Retinal pigment epithelial cell (primary cell): ENCODE data around the gene NLK.
"Not testable (repeated sequence)": the region's sequence is repeated elsewhere in the genome, so short reads cannot be mapped to it uniquely, and the experiment has no call there.

ENCODE experiments used
- DNase-seq: peaks from one replicate; pipeline ENCODE4 v3.0.0-alpha.2; 2010; ENCODE audit warnings: low read depth
- H3K4me3 ChIP-seq: 2 replicates; pipeline ENCODE4 v1.5.1; 2011; ENCODE audit warnings: mild to moderate bottlenecking, low read length, control low read depth, moderate library complexity
- TF ChIP-seq, protein P1 (sequence below): conservative IDR thresholded peaks from 2 replicates; pipeline ENCODE4 v1.5.1; 2011; ENCODE audit warnings: low read depth, low read length, control low read depth, inconsistent platforms

Gene NLK

DNA sequence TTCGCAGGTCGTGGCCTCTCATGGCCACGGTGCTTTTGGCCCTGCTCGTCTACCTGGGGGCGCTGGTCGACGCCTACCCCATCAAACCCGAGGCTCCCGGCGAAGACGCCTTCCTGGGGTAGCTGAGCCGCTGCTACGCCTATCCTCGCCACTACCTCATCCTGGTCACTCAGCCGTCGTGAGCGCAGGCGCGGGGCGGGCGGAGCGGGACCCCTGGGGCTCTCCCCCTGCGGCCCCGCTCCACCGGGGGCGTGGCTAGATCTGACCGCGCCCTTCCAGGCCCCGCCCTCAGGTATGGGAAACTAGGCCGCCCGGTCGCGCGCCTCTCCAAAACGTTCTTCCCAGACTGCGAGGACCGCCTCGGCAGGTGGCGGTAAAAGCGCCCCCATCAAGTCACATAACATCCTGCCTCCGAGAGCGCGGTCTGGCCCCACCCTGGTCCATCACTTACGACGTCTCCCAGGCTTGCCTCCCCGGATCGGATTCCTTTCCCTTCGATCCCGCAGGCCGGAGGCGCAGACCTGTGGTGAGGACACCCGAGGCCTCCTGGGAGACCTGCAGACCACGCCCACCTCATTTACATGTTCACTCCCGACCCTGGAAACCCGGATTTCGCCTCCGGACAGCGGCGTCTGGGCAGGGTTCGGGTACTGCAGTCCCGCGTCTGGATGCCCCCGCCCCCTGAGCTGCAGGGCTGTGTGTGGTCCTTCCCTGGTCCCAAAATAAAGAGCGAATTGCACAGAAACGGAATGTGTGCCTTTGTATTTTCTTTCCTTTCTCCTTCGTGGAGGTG is 185.0 kb downstream of the NLK start:
- TF ChIP-seq, protein P1, sequence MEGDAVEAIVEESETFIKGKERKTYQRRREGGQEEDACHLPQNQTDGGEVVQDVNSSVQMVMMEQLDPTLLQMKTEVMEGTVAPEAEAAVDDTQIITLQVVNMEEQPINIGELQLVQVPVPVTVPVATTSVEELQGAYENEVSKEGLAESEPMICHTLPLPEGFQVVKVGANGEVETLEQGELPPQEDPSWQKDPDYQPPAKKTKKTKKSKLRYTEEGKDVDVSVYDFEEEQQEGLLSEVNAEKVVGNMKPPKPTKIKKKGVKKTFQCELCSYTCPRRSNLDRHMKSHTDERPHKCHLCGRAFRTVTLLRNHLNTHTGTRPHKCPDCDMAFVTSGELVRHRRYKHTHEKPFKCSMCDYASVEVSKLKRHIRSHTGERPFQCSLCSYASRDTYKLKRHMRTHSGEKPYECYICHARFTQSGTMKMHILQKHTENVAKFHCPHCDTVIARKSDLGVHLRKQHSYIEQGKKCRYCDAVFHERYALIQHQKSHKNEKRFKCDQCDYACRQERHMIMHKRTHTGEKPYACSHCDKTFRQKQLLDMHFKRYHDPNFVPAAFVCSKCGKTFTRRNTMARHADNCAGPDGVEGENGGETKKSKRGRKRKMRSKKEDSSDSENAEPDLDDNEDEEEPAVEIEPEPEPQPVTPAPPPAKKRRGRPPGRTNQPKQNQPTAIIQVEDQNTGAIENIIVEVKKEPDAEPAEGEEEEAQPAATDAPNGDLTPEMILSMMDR, result no peak
- peak overlapping the region; percentile 52 for H3K4me3 ChIP-seq
- DNase-seq, result peak; percentile 19

DNA sequence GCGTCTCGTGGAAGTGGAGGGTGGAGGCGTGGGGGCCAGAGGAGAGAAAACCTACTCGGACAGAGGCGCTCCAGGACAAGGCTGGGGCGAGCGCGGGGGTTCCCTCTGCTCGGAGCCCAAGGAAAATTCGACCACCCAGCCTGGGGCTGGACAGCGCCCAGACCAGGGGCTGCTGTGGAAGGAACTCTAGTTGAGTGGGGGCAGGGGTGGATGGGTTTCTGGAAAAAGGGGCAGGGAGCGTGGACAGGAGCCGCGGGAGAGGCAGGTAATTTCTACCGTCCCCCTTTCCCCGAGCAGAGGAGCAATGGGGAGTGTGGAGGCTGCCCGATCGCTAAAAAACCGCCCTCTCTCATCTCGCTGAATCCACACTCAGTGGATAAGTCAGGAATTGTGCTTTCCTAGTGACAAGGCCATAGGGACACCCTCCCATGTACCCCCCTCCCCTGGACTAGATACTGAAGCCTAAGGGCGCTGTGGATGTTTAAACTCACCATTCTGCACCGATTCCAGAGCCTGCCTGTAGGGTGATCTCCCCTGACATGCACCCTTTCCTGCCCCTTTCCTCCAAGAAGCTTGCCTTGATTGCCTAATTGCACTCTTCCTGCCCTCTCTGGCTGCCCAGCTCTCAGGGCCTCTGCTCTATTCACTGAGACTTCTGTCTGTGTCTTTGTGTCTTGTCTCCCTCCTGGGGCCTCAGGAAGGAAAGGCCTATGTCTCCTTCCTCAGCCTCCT is 185.8 kb downstream of the NLK start:
- H3K4me3 ChIP-seq, result peak overlapping the region; percentile 52
- DNase-seq, result no peak

DNA sequence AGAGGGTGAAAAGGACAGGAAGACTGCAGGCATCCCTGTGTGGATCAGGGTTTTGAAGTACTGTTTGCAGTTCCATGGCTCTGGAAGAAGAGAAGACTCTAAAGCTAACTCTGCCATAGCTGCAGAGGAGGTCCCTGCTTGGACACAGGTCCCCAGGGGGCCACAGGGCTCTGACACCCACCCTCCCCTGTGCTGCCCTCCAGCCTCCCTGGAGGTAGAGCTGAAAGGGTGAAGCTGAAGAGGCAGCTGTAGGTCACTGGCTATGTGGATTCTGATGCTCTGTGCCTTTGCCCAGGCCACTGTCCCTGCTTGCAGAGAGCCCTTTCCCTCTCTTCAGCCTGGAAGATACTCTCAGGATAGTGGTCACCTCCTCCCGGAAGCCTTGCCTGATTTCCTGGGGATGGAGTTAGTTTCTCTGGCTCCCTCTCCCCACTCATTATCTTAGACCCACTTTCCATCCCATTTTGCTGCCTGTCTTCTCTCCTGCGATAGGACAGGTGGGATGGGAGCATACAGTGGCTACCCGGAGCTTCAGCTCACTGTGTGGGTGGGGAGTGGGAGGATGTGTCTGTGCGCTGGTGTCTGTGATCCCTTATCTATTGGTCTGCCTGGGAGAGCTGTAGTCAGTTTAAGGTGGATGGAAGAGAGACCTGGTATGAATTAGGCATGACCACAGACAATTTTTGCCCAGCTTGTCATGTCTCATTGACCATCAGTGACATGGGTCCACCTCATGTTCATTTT is 186.7 kb downstream of the NLK start:
- DNase-seq, result no peak
- TF ChIP-seq, protein P1, result no peak

More for the DNA sequence above, 185.8 kb downstream of the NLK start:
- TF ChIP-seq, protein P1, result peak; percentile 31

DNA sequence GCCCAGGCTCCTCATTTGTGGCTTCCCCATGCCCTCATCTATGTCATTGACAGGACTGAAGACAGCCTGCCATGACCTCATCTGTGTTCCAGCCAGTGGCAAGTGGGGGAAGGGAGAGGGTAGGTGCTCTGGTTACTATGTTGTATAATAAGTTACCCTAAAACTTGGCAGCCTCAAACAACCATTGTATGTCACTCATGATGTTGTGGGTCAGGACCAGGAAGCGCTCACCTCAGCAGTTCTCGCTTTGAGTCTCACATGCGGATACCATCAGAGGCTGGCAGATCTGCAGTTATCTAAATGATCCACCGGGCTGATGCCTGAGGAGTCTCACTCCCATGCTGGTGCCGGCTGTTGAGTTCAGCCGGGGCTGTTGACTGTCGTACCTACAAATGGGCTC is 187.5 kb downstream of the NLK start:
- H3K4me3 ChIP-seq, result no peak overlapping the region
- no peak for DNase-seq
- TF ChIP-seq, protein P1, result no peak

More for the DNA sequence above, 186.7 kb downstream of the NLK start:
- H3K4me3 ChIP-seq, result no peak overlapping the region

DNA sequence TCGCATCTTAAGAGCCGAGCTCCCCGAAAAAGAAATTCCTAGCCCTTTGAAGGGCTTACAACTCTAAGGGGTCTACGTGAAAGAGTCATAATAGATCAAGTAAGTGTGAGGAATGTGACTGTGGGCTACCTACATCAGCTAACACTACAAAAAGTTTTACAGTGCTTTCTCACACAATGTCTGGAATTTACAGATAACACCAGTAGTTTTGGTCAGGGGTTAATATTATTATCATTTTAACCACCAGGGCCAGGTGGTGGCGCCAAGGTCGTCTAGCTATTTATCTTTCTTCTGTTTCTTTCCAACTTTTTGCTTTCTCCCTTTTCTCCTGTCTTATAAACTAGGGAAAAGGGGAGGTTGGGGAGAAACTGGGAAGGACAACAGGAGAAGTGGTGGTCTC is 188.1 kb downstream of the NLK start:
- DNase-seq, H3K4me3 ChIP-seq: not testable (repeated sequence)

DNA sequence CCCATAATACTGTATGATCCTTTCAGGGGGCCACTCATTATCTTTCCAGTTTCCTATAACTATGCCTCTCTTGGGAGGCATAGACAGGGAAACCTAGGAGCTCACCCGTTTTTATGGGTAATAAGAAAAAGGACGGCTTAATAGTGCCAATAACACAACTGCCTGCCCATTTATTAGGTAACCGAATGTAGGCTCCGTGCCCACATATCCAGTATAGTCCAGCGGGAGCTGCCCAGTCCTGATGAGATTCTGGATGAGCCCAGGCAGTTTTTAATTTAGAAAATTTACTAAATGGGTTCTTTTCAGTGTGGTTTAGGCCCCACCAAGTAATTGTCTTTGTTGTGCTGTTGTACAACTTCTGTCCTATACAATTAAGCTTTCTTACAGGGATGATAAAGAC is 189.1 kb downstream of the NLK start:
- H3K4me3 ChIP-seq, DNase-seq: not testable (repeated sequence)

DNA sequence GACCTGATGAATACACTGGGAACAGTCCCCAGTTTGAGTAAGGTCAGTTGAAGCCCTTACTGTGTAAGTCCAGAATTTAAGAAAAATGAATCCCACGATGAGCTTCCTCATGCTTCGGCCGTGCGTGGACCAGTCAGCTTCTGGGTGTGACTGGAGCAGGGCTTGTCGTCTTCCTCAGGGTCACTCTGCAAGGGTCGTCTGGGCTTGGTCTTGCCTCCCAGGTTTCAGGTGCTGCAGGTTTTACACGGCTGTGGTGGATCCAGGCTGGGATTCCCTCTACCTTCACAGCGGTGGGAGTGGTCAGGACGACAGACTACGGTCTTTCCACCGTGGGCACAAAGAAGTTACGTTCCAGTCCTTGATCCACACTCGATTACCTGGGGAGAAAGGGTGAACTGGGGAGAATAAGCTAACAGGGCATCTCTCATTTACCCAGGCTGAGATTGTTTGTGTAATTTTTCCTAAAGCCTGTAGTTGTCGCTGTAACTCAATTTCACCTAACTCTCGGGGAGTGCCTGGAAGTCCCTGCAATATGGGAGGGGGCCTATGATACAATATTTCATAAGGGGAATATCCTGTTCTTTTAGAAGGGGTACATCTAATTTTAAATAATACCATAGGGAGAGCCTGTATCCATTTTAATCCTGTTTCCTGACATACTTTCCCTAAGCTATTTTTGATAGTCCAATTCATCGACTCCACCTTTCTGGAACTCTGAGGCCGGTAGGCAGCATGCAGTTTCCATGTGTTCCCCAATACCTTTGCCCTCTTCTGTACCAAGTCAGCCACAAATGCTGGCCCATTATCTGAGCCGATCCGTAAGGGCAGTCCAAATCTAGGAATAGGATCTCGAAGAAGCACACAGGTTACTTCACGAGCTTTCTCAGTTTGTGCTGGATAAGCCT is 190.7 kb downstream of the NLK start:
- TF ChIP-seq, protein P1, result peak; percentile 47
- DNase-seq, H3K4me3 ChIP-seq: not testable (repeated sequence)

DNA sequence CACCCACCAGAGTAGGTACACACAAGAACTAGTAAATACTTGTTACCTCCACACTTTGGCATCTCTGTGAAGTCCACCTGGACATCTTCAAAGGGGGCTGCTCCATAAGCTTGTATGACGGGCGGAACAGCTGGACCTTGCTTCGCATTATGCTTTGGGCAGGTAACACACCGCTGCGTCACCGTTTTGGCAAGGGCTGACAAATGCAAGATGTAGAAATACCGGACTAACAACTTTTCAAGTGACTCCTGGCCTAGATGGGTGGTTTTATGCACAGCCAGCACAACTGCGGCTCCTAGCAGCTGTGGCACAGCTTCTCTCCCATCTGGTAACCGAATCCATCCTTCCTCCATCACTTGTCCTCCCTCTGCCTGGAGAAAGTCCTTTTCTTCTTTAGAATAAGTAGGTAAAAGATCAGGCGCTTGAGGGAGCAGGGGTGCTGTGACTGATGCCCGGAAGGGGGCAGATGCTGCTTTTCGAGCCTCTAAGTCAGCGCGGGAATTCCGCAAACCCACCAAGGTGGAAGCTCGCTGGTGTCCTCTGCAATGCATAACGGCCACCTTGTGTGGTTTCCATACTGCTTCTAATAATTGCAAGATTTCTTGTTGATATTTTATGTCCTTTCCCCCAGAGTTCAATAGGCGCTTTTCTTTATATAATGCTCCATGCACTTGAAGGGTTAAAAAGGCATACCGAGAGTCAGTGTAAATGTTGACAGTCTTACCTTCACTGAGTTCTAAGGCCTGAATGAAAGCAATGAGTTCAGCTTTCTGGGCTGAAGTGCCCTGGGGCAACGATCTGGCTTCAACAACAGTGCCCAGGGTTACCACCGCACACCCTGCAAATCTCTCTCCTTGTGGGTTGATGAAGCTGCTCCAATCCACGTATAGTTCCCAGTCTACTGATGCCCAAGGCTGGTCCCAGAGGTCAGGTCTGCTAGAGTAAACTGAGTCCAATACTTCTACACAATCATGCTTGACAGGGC is 191.7 kb downstream of the NLK start:
- DNase-seq, result not testable (repeated sequence)

DNA sequence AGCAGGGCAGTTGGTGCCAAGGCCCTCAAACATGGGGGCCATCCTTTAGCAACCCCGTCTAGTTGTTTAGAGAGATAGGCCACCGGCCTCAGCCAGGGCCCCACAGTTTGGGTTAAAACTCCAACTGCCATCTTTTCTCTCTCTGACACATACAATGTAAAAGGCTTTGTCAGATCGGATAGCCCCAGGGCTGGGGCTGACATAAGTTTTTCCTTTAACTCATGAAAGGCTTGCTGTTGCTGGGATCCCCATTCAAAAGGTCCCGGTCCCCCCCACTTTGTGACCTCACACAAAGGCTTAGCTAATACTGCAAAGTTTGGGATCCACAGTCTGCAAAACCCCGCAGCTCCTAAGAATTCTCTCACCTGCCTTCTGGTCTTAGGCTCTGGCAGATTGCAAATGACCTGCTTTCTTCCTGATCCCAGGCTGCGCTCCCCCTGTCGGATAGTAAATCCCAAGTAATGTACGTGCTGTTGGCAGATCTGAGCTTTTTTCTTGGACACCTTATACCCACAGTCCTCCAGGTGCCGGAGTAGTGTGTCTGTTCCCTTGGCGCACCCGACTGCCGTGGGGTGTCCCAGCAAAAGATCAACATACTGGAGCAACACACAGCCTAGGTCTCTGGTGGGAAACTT is 192.7 kb downstream of the NLK start:
- not testable (repeated sequence) for H3K4me3 ChIP-seq

More for the DNA sequence above, 191.7 kb downstream of the NLK start:
- not testable (repeated sequence) for H3K4me3 ChIP-seq

More for the DNA sequence above, 192.7 kb downstream of the NLK start:
- DNase-seq, result not testable (repeated sequence)
